NOMO-1 (cell line): ENCODE measurements around the gene C17orf50.
"Not testable (repeated sequence)": the region's sequence is repeated elsewhere in the genome, so short reads cannot be mapped to it uniquely, and the experiment has no call there.

Source experiments
- DNase-seq, 2 experiments: peaks; one replicate each; lab custom pipeline; 2025; ENCODE audit not compliant: unreplicated experiment in 2 of 2; lab: John Stamatoyannopoulos, UW

The C17orf50 gene

DNA sequence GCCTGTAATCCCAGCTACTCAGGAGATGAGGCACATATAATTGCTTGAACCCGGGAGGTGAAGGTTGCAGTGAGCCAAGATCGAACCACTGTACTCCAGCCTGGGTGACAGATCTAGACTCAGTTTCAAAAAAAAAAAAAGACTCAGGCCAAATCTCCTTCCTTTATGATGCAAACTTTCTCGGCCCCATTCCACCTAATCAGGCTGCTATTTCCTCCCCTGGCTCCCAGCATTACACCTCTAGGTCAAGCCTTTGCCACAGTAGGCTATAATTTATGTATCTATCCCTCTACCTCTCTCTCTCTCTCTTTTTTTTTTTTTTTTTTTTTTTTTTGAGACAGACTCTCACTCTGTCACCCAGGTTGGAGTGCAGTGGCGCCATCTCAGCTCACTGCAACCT is 9.1 kb upstream of the C17orf50 start:
- DNase-seq = not testable (repeated sequence)

DNA sequence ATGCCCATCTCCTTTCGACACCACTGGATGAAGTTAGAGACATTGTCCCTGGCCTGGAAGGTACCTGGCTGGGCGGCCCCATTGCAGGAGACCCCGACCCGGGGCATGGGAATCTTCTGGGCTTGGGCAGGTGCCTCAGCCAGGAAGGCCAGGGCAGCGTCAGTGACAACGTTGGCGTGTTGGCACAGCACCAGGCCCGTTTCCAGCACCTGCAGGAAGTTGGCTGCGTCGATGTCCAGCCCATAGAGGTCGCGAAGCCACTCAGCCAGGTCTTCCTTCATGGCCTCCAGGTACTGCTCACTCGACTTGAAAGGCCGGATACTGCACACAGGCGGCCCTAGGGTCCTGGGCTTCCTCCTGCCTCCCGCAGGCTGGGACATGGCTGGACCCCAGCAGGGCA is 8.2 kb upstream of the C17orf50 start:
- no peak for DNase-seq

DNA sequence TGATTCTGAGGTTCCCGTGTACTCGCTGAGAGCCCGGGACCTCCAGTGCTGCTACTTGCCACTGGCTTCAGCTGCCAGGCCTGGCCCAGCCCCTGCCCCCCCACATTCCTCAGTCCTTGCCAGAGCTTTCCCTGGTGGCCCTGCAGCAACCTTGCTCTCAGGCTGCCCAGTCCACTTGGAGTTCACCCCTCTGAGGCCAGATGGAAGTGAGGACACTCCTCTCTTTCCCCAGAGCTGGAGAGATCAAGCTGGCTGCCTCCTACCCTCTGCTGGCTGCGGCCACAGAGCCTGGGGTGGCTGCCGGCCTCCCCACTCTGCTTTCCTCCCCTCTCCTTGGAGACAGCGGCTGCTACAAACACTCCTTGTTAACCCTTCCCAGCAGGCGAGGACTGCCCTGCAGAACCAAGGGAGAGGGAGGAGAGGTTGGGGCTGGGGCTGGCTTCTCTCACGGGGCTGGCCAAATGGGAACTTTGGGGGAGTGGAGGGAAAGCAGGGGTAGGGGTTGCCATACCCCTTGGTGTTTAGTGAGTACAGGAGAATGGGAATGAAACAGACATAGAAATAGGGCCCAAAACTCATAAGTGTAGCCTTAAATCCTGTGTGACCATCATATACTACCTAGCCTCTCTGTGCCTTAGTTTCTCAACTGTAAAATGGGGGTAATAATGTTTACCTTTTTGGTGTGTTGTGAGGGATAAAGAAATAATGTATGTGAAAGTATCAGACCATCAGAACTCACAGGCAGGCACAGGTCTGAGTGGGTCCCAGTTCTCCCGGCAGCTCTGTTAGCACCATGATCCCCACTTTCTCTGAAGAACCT is 7.5 kb upstream of the C17orf50 start, which contains the start of gene GAS2L2:
TSS of gene GAS2L2 (minus strand) at position 295 of the 820 bp plus-strand sequence. CDS start 389 bp downstream, outside the sequence.
- DNase-seq = no peak

DNA sequence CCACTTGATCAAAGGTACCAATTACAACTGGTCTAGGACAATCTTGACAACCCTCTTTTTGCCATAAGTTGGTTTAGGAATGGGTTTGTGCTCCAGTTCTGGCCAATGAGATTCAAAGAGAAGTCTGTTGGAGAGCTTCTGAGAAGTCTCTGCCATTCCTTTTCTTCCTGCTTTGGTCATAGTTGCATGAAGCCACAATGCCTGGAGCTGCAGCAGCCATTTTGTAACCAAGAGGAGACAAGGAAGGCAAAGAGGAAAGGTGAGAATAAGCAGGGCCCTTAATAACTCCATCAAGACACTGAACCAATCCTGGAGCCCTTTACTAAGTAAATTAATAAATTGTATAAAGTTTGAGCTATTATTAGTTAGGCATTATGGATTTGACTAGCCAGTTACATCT is 3.4 kb upstream of the C17orf50 start:
- no peak for DNase-seq

DNA sequence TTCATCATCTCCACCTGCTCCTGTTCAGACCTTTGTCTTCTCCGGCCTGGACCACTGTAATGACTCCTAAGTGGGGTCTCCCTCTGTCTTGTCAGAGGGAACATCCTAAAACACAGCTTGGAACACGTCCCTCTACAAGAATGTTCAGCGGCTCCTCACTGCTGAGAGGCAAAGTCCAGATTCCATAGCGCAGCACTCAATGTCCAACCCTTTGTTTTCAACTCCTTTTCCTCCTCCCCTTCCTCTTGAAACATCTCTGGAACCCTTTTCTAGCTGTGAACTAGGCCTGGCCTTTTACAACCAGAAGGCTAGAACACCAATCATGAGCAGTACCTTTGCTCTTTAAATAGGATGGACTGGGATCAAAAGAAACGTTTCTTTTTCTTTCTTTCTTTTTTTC is 914 bp downstream of the C17orf50 start:
- no peak for DNase-seq

GRCh38 chr17:35763767-35764122 is 3.1 kb downstream of the C17orf50 start:
- DNase-seq = no peak

- peak; percentile 84 to 94 for DNase-seq
Observed at GRCh38 chr17:35764123-35764991, 3.7 kb downstream of the C17orf50 start.

DNA sequence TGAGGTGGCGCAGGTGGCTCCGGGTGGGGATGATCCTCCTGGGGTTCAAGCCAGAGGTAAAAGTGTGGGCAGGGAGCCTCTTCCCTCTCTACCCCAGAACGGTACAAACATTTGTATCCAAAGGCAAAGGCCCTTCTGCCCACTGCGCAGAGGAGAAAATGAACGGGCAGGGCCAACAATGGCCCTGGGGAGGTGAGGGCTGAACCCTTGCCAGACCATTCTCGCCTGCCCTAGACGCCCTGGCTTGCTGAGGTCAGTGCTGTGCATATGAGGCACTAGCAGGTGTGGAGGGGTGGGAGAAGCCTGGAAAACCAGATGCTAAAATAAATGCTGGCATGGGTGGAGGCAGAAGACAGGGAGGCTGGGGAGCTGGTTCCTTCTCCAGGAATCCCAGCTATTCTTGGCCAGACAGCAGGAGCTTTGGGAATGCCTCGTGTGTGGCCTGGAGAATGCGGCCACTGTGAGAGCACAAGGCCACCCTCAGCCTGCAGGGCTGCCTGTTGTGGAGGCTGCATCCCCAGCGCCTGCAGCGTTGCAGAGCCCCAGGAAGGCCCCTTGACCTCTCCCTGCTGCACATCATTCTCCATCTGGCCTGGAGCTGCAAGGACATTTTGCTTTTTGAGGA is 4.5 kb downstream of the C17orf50 start:
- DNase-seq = no peak

- no peak for DNase-seq
Observed at GRCh38 chr17:35765756-35766488, 5.2 kb downstream of the C17orf50 start.

DNA sequence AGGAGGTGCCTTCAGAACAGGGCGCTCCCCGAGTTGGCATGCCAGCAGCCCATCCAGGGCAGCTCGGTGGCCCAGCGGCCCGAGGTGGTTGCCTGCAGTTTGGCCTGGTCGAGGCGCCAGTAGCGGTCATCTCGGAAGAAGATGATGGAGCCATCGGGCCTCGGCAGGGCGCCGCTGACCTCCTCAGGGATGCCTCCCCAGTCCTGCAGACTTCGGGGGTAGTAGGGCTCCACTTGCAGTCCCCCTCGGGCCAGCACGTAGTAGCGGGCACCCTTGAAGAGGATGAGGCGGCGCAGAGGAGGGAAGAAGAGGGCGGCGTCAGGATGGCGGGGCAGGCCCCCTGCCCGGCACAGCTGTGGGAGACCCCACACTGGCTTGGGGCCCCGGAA is 5.8 kb downstream of the C17orf50 start:
- no peak for DNase-seq

GRCh38 chr17:35766903-35767510 is 6.3 kb downstream of the C17orf50 start:
- peak in 1 of 2 experiments; percentile 45 for DNase-seq

- DNase-seq = no peak
Observed at GRCh38 chr17:35768797-35769196, 8.1 kb downstream of the C17orf50 start.

DNA sequence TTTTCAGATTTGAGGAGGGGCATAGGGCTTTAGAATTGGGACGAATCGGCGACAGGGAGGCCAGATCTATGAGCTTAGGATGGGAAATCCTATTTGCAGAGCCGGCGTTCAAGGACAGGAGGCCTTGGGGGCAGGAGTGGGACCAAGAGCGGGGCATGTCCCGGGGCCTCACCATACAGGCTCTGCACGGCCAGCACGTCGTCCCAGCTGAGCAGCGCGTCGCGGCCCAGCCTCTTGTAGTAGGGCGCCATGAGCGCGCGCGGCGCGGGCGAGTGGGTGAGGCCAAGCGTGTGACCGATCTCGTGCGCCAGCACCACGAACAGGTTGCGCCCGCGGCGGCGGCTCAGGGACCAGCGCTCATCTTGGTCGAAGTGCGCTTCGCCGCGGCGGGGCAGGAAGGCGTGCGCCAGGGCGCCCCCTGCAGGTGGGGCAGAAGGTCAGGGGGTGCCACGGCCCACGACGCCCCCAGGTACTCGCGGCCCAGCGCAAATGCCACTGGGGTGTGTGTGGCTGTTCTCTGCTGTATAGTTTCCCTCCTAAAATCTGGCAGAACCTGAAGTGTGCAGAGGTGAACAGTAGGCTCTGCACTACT is 9.3 kb downstream of the C17orf50 start:
- DNase-seq = no peak

DNA sequence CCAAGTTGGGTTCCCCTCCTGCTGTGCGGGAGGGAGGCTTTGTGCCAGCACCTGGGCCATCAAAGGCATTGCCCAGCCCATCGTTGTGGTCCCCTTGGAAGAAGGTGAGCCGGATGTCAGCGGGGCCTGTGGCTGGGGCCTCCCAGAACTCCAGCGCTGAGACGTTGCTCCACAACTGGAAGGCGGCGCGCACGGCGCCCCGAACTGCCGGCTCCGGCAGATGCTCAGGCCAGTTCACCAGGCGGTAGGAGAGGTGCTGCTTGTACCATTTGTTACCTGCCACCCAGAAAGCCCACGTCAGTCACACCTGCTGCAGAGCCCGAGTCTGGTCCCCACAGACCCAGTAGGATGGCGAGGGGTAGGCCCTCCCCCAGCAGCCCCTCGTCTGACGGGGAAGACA is 12.4 kb downstream of the C17orf50 start:
- no peak for DNase-seq

- no peak for DNase-seq
Observed at GRCh38 chr17:35773679-35774425, 13.2 kb downstream of the C17orf50 start.

DNA sequence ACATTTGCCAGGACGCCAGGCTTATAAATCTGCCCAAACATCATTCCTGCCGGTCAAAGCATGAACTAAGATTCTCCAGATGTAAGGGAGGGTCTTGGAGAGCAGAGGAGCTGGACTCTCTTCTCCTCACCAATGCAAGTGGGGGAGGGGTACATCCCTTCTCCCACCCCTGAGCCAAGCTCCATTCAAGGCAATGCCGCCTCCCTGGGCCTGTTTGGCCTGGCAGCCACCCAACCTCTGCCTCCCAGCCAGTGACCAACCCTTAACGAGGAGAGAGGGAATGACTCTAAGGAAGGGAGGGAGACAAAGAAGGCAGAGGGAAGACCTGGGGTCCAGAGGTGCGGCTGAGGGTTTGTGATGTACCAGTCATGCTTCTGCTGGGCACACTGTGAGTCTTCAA is 13.8 kb downstream of the C17orf50 start:
- DNase-seq = no peak

- DNase-seq = no peak
Observed at GRCh38 chr17:35775039-35775438, 14.4 kb downstream of the C17orf50 start.

GRCh38 chr17:35775583-35775982 is 14.9 kb downstream of the C17orf50 start:
- no peak for DNase-seq

DNA sequence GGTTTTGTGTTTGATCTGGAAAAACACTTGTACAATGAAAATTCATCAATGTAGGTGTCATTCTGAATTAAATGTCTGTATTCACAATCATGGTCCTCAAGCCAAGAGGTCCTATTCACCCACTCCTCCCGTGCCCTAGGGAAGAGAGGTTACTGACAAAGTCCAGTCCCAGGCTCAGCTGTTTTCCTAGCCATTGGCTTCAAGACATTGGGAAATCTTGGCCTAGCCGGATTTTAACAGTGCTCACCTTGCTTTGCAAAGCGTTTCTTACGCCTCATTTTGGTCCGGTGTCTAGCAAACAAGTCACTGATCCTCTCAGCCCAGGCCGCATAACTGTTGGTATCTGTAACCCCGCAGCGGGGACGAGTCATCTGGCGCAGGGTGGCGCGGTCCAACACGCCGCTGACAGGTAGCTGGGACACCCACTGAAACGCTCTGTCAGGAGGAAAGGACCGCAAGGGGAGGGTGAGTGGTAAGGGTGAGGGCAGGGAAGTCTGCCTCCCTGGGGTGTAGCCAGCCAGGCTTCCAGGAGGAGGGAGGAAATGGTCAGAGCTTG is 18.0 kb downstream of the C17orf50 start:
- no peak for DNase-seq
